Measurements from ENCODE around the gene ZSCAN12. TPM values are rescaled to one million over a fixed set of nuclear protein-coding genes. Genes with fewer than 3 reads are reported as not detected.

ZSCAN12 gene
- total RNA-seq, 2 donors from 2014 or later: 2.9 to 4.3 TPM

DNA sequence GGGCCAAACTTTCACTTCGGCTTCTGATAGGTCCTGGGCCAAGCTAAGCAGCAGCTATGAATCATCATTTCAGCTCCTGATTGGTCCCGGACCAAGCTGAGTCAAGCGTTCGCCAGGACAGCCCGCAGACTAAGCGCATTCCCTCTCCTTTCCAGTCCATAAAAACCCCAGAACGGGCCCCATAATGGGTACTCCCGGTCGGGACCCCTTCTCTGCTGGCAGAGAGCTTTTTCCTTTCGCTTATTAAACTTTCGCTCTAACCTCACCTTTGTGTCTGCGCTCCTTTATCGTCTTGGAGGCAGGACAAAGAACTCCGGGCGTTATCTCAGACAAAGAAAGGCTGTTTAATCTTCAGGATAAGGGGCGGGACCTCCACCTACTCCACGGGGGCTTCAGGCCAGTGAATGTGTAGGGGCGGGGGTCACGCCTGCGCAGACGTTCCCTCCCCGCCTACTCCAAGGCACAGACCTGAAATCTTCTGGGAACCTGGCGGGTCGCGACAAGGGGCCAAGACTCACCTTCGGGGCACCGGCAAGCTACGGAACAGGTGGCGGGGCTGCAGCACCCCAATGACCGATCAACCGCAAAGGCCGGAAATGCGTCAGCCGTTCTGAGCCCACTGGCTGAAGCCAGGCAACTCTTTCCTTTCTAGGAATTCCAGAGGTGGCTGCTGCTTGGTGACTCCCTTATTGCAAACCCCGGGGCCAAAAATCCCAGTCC lies 63.8 kb downstream of the ZSCAN12 start, which contains the start of gene ZSCAN31:
Gene ZSCAN31 (minus strand): TSS at position 585 of the 720 bp plus-strand sequence. CDS start 6,465 bp downstream, outside the sequence.
- Mint-ChIP-seq H3K9me3 (peaks cover 3% of the 10 kb centered on the region), H3K4me3 (no peak within 1 kb of the TSS), H3K27ac (no peak within 1 kb of the TSS), H3K4me1 (peaks cover 4% of the 10 kb centered on the region), H3K36me3 (ENCODE audit: low read depth) (no peaks in the 10 kb centered on the region), H3K27me3 (no peaks in the 10 kb centered on the region)
- peak; percentile 89 for ATAC-seq (replicated peaks)

DNA sequence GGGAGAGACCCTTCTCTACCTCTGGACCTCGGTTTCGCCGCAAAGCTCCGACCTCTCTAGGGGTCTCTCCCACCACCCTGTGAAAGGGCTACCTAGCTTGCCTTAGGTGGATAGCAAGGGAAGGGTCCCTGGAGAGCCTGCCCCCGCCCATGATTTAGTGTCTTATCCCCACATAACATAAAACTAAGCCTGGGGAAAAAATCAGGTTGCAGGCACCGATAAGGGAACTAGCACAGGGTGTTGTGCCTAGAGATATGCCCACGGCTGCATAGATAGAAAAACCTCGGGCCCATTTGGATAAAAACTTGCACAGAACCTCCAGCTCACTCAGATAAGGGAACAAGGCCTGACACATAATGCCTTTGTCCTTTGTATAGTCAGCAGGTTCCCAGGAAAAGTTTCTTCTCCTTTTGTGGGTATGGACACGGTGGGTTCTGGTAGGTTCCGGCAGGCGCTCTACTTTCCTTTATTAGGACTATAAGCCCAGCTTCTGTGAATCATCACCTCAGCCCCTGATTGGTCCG lies 64.4 kb downstream of the ZSCAN12 start:
- Mint-ChIP-seq H3K4me3 (no peak overlapping the region), H3K36me3 (ENCODE audit: low read depth) (no peaks in the 10 kb centered on the region), H3K27me3 (no peaks in the 10 kb centered on the region), H3K27ac (no peak overlapping the region), H3K9me3 (peaks cover under 1% of the 10 kb centered on the region), H3K4me1 (peaks cover 4% of the 10 kb centered on the region)
- ATAC-seq (replicated peaks): no peak

DNA sequence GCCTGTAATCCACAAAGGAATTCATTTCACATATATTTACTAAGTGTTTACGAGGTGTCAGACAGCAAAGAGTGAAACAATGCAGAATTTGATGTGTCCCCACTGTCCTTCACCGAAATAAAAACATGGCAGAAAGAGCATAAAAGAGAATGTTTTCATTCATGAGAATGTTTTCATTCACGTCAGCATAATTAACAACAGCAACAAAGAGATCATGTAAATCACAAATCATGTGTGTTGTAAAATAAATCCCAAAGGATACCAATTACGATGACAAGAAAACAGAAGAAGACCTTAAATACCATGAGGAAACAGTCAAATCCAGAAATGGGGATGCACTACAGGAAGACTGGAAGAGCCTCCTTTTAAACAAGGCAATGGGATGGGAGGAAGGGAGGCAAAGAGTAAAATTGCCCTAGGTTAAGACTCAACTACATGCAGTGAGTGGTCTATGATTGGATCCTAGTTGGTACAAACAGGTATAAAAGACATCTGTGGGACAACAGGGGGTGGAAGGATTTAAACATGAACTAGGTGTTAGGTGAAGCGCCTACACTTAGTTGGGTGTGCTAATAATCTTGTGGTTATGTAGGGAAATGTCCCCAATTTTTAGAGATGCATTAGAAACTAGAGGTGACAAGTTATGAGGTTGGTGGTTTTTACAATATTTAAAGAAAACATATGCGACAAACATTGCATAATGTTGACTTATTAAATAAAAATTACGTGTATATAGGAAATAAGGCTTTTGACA lies 65.1 kb downstream of the ZSCAN12 start:
- Mint-ChIP-seq H3K4me1 (peaks cover 4% of the 10 kb centered on the region), H3K36me3 (ENCODE audit: low read depth) (no peaks in the 10 kb centered on the region), H3K27me3 (no peaks in the 10 kb centered on the region), H3K27ac (no peak overlapping the region), H3K9me3 (no peaks in the 10 kb centered on the region), H3K4me3 (no peak overlapping the region)
- no peak for ATAC-seq (replicated peaks)

DNA sequence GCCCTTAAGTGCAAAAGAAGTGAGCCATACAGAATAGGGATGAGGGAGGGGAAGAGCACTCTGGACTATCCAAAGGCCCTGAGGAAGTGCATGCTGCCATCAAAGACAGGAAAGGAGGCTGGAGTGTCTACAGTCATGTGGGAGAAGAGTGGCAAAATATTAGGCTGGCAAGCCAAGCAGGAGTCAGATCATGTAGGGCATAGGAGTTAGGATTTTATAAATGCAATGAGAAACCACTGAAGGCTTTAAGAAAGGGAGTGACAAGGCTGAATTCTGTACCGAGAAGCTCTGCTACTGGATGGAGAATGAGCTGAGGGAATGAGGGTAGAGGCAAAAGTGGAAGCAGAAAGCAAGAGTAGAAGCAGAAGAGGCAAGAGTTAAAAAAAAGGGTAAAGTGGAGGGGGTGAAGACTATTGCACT lies 65.9 kb downstream of the ZSCAN12 start:
- no peaks in the 10 kb centered on the region for H3K36me3 Mint-ChIP-seq (ENCODE audit: low read depth)
- no peaks in the 10 kb centered on the region for H3K27me3 Mint-ChIP-seq
- no peak for ATAC-seq (replicated peaks)
- peaks cover 4% of the 10 kb centered on the region for H3K4me1 Mint-ChIP-seq
- H3K9me3 Mint-ChIP-seq: no peaks in the 10 kb centered on the region
- no peak overlapping the region for H3K27ac Mint-ChIP-seq
- no peak overlapping the region for H3K4me3 Mint-ChIP-seq

DNA sequence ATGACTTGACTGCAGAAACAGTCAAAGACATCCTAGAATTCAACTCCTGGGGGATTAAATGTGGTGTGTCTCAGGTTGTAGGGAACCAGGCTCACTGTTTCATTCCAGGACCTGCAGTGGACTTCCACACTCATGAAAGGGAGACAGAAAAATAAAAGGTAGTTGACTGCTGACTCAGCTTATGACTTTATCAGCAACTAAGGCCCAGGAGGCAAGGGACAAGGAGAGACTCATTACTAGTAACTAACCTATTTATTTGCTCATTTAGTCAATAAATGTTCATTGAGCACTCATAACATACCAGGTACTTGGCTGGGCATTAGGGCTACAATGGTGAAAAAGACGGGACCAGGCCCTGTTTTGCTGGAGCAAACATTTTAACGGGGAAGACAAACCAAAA lies 66.5 kb downstream of the ZSCAN12 start:
- ATAC-seq (replicated peaks): no peak
- H3K4me3 Mint-ChIP-seq: no peak overlapping the region
- peaks cover 4% of the 10 kb centered on the region for H3K4me1 Mint-ChIP-seq
- no peaks in the 10 kb centered on the region for H3K36me3 Mint-ChIP-seq (ENCODE audit: low read depth)
- no peaks in the 10 kb centered on the region for H3K9me3 Mint-ChIP-seq
- no peaks in the 10 kb centered on the region for H3K27me3 Mint-ChIP-seq
- no peak overlapping the region for H3K27ac Mint-ChIP-seq

DNA sequence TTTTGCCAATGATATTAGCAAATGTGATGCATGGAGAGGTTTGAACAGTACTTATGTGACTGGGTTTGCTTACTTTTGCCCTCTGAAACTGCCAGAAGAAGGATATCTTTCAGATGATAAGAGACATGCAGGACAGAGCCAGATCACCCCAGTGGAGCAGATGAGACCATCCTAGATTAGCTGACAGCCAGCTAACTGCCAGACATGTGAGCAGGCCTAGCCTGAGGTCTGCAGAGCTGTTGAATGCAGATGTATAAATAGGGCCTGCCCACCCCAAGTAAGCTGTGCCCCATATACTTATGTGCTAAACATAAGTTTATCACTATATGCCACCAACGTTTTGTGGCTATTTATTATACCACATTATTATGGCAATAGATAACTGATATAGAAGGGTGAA lies 69.5 kb downstream of the ZSCAN12 start:
- Mint-ChIP-seq H3K27ac (no peak overlapping the region), H3K36me3 (ENCODE audit: low read depth) (no peaks in the 10 kb centered on the region), H3K4me3 (no peak overlapping the region), H3K4me1 (peaks cover 4% of the 10 kb centered on the region), H3K9me3 (peaks cover 14% of the 10 kb centered on the region), H3K27me3 (no peaks in the 10 kb centered on the region)
- ATAC-seq (replicated peaks): no peak

Other genes starting within 250 kb of the ZSCAN12 start
- gene ZSCAN9, start 174.5 kb downstream of the ZSCAN12 start, total RNA-seq: 1 to 10 TPM; 1.0 to 1.8 TPM
- gene ZKSCAN4, start 147.5 kb downstream of the ZSCAN12 start, total RNA-seq: 1 to 10 TPM; 1.6 to 1.7 TPM
- under 1 TPM in 1 of 2 donors, not detected in 1; 0.21 TPM for gene NKAPL, start 140.4 kb downstream of the ZSCAN12 start, total RNA-seq
- gene ZSCAN26, start 132.6 kb downstream of the ZSCAN12 start, total RNA-seq: 1 to 10 TPM; 3.3 to 4.3 TPM
- gene PGBD1, start 118.2 kb downstream of the ZSCAN12 start, total RNA-seq: under 1 TPM; 0.64 to 0.76 TPM
- gene ZSCAN31, start 63.6 kb downstream of the ZSCAN12 start, total RNA-seq: 1 to 10 TPM in 1 of 2 donors, under 1 TPM in 1; 0.63 to 1.0 TPM
- 1 to 10 TPM; 1.5 to 2.6 TPM for gene ZKSCAN3, start 49.8 kb downstream of the ZSCAN12 start, total RNA-seq
- gene ZSCAN23, start 43.7 kb upstream of the ZSCAN12 start, total RNA-seq: under 1 TPM; 0.24 to 0.52 TPM
- not detected for gene GPX6, start 116.0 kb upstream of the ZSCAN12 start, total RNA-seq
- not detected for gene GPX5, start 126.1 kb upstream of the ZSCAN12 start, total RNA-seq

Data from activated T-helper 17 cell treated with anti-CD3 and anti-CD28 coated beads, Interleukin-2, amount 50 U/mL, for 72 hours (primary cell).